CD4-positive, CD25-positive, alpha-beta regulatory T cell (primary cell): ENCODE data around the gene EIF3K. TPM values are rescaled to one million over a fixed set of nuclear protein-coding genes. Genes with fewer than 3 reads are reported as not detected.
A peak's percentile ranks its signal among the peaks of the same experiment; 100 is the strongest.
"Not testable (repeated sequence)": the region's sequence is repeated elsewhere in the genome, so short reads cannot be mapped to it uniquely, and the experiment has no call there.

Experiments
- ATAC-seq, 2 donors: fragments of 150-1000 bp; cut with Tn5 transposase; one replicate each; pipeline ENCODE4 v1.10.0; 2021; ENCODE audit warnings: low read depth in 2 of 2, moderate number of reproducible peaks in 2 of 2, moderate library complexity in 1 of 2
- DNase-seq, 3 donors: peaks; one replicate each; pipeline versions ENCODE4 v3.0.0 to v3.0.0-alpha.2; 2012 to 2022; ENCODE audit warnings: mixed read lengths in 1 of 3
- H3K27ac ChIP-seq: one replicate; pipeline ENCODE4 v1.7.0; 2013; ENCODE audit warnings: mild to moderate bottlenecking, low read length; ENCODE audit not compliant: insufficient read depth, poor library complexity, severe bottlenecking
- H3K27me3 ChIP-seq: one replicate; pipeline ENCODE4 v1.7.0; 2013; ENCODE audit warnings: low read length; ENCODE audit not compliant: control insufficient read depth, insufficient read depth
- H3K36me3 ChIP-seq: one replicate; pipeline ENCODE4 v1.7.0; 2013; ENCODE audit warnings: mild to moderate bottlenecking, low read length, moderate library complexity; ENCODE audit not compliant: control insufficient read depth, insufficient read depth
- H3K4me1 ChIP-seq: 2 replicates; pipeline ENCODE4 v1.7.0; 2013; ENCODE audit warnings: mild to moderate bottlenecking, low read length; ENCODE audit not compliant: insufficient read depth, control insufficient read depth, poor library complexity, severe bottlenecking
- H3K4me3 ChIP-seq: one replicate; pipeline ENCODE4 v1.7.0; 2013; ENCODE audit warnings: low read depth, mild to moderate bottlenecking, low read length, moderate library complexity
- H3K9me3 ChIP-seq, 2 experiments: 1 replicate in 1 of 2; 2 replicates in 1 of 2; pipeline ENCODE4 v1.7.0; 2013; ENCODE audit warnings: low read length in 2 of 2, mild to moderate bottlenecking in 1 of 2, moderate library complexity in 1 of 2; ENCODE audit not compliant: control insufficient read depth in 2 of 2
- H3K27ac Mint-ChIP-seq, 3 donors: one replicate each; pipeline ENCODE4 v1.8.0; 2020 to 2022; ENCODE audit warnings: mild to moderate bottlenecking in 3 of 3, mixed read lengths in 3 of 3, moderate library complexity in 2 of 3
- H3K27me3 Mint-ChIP-seq: one replicate; pipeline ENCODE4 v1.8.0; 2022; ENCODE audit warnings: mild to moderate bottlenecking, mixed read lengths
- H3K36me3 Mint-ChIP-seq: one replicate; pipeline ENCODE4 v1.8.0; 2020; ENCODE audit warnings: mixed read lengths
- H3K4me1 Mint-ChIP-seq, 4 donors: one replicate each; pipeline ENCODE4 v1.8.0; 2020 to 2022; ENCODE audit warnings: mixed read lengths in 4 of 4, mild to moderate bottlenecking in 1 of 4
- H3K4me3 Mint-ChIP-seq, 4 donors: one replicate each; pipeline ENCODE4 v1.8.0; 2020 to 2022; ENCODE audit warnings: mild to moderate bottlenecking in 4 of 4, mixed read lengths in 4 of 4, moderate library complexity in 3 of 4
- H3K9me3 Mint-ChIP-seq, 7 donors: one replicate each; pipeline ENCODE4 v1.8.0; 2020 to 2022; ENCODE audit warnings: mixed read lengths in 7 of 7, mild to moderate bottlenecking in 3 of 7, moderate library complexity in 2 of 7
- polyA plus RNA-seq, 4 donors: library from polyadenylated mRNA; unstranded; fragments of 300-500 nt; fragmentation: Illumina TruSeq; gene quantifications; one replicate each; pipeline ENCODE4 v1.2.3, GENCODE V29; 2021
- total RNA-seq: library from RNA; stranded (reverse); gene quantifications from one replicate; pipeline ENCODE4 v1.2.3, GENCODE V29; 2022

EIF3K gene
- total and polyA plus RNA-seq, 5 donors from 2014 or later, result 319 to 508 (median 474) TPM

DNA sequence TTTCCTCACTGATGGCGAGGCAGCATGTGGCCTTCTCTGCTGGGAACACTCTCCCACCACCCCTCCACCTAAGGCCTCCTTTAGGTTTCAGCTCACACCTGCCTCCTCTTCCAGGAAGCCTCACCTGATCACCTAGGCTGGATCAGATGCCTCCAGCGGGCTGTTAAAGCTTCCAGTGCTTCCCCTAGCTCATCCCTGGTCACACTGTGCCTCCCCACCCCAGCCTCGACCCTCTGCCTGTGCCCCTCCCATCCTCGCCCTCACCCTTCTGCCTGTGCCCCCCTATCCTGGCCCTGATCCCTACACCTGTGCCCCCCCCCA is 35.0 kb upstream of the EIF3K start:
- no peak overlapping the region for H3K4me3 ChIP-seq
- Mint-ChIP-seq H3K4me1 (peaks cover 0 to 14% (median 2%) of the 10 kb centered on the region in 4 donors), H3K36me3 (peaks cover 12% of the 10 kb centered on the region), H3K27ac (peak overlapping the region in 1 of 3 donors; percentile 1), H3K4me3 (no peak overlapping the region), H3K9me3 (no peaks in the 10 kb centered on the region), H3K27me3 (no peaks in the 10 kb centered on the region)
- peaks cover 22% of the 10 kb centered on the region for H3K36me3 ChIP-seq
- no peak for ATAC-seq
- no peak for DNase-seq
- H3K27ac ChIP-seq, result no peak overlapping the region
- H3K4me1 ChIP-seq, result peaks cover 8% of the 10 kb centered on the region
- no peaks in the 10 kb centered on the region for H3K27me3 ChIP-seq
- no peaks in the 10 kb centered on the region for H3K9me3 ChIP-seq

DNA sequence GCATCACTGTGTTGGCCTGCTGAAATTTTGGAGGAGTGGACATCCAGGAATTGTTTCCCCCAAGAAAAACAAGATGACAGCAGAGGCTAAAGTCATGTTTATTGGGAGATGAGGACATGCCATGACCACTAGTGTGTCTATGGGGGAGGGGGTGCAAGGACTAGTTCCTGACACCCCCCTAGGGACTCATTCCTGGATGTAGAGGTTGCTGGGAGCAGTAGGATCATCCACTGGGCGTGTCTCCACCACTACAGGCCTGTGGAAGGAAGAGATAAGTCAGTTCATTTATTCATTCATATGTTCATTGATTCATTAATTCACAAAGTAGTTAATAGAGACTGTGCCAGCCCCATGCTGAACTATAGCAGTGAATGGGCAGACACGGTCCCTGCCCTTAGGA is 31.4 kb upstream of the EIF3K start:
- ATAC-seq (no peak), DNase-seq (no peak)
- H3K4me3 ChIP-seq, result no peak overlapping the region
- no peaks in the 10 kb centered on the region for H3K9me3 ChIP-seq
- Mint-ChIP-seq H3K4me1 (peaks cover 0 to 5% (median 1%) of the 10 kb centered on the region in 4 donors), H3K9me3 (no peaks in the 10 kb centered on the region), H3K4me3 (no peak overlapping the region), H3K36me3 (peaks cover 18% of the 10 kb centered on the region), H3K27ac (peak overlapping the region in 2 of 3 donors; percentile 20 to 41), H3K27me3 (no peaks in the 10 kb centered on the region)
- no peaks in the 10 kb centered on the region for H3K4me1 ChIP-seq
- H3K27ac ChIP-seq, result no peak overlapping the region
- no peaks in the 10 kb centered on the region for H3K27me3 ChIP-seq
- peaks cover 41% of the 10 kb centered on the region for H3K36me3 ChIP-seq

DNA sequence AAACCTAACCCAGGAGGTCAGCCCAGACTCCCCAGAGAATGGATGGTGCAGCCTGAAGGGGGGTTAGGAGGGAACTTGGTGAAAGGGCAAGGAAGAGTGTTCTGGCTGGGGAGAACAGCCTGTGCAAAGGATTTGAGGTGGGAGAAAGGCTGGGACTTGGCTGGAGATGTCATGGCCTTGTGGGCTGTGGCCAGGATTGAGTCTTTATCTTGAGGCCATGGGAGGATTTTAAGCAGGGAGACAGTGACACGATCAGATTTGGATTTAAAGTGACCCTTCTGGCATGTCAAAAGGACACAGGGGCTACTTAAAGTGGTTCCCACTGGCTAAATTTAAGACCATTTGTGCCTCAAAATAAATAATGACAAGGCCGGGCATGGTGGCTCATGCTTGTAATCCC is 30.9 kb upstream of the EIF3K start:
- Mint-ChIP-seq H3K27ac (peak overlapping the region in 1 of 3 donors; percentile 41), H3K4me1 (peaks cover 0 to 5% (median 1%) of the 10 kb centered on the region in 4 donors), H3K27me3 (no peaks in the 10 kb centered on the region), H3K4me3 (no peak overlapping the region), H3K36me3 (peaks cover 18% of the 10 kb centered on the region), H3K9me3 (no peaks in the 10 kb centered on the region)
- Histone ChIP-seq H3K27me3 (no peaks in the 10 kb centered on the region), H3K4me3 (no peak overlapping the region), H3K9me3 (no peaks in the 10 kb centered on the region), H3K36me3 (peaks cover 44% of the 10 kb centered on the region), H3K4me1 (no peaks in the 10 kb centered on the region), H3K27ac (no peak overlapping the region)
- no peak for ATAC-seq
- no peak for DNase-seq

DNA sequence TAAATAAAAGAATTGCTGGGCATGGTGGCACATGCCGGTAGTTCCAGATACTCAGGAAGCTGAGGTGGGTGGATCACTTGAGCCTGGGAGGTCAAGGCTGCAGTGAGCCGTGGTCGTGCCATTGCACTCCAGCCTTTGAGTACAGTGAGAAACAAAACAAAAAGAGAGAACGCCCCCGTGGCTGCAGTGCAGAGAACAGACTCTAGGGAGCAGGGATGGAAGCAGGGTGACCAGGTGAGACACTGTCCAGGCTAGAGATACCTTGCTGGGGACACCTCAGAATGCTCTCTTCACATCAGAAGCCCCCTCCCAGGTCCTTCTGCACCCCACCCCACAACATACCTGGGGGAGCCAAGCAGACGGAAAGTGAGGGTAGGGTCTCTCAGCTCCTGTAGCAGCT is 26.0 kb upstream of the EIF3K start:
- no peaks in the 10 kb centered on the region for H3K27me3 Mint-ChIP-seq
- Histone ChIP-seq H3K27ac (no peak overlapping the region), H3K9me3 (no peaks in the 10 kb centered on the region), H3K4me3 (no peak overlapping the region), H3K4me1 (no peaks in the 10 kb centered on the region), H3K27me3 (no peaks in the 10 kb centered on the region), H3K36me3 (peaks cover 61% of the 10 kb centered on the region)
- no peak overlapping the region for H3K27ac Mint-ChIP-seq
- H3K4me3 Mint-ChIP-seq, result no peak overlapping the region
- H3K36me3 Mint-ChIP-seq, result peaks cover 26% of the 10 kb centered on the region
- no peaks in the 10 kb centered on the region for H3K9me3 Mint-ChIP-seq
- peaks cover 0 to 3% (median 1%) of the 10 kb centered on the region in 4 donors for H3K4me1 Mint-ChIP-seq
- DNase-seq (no peak), ATAC-seq (no peak)

DNA sequence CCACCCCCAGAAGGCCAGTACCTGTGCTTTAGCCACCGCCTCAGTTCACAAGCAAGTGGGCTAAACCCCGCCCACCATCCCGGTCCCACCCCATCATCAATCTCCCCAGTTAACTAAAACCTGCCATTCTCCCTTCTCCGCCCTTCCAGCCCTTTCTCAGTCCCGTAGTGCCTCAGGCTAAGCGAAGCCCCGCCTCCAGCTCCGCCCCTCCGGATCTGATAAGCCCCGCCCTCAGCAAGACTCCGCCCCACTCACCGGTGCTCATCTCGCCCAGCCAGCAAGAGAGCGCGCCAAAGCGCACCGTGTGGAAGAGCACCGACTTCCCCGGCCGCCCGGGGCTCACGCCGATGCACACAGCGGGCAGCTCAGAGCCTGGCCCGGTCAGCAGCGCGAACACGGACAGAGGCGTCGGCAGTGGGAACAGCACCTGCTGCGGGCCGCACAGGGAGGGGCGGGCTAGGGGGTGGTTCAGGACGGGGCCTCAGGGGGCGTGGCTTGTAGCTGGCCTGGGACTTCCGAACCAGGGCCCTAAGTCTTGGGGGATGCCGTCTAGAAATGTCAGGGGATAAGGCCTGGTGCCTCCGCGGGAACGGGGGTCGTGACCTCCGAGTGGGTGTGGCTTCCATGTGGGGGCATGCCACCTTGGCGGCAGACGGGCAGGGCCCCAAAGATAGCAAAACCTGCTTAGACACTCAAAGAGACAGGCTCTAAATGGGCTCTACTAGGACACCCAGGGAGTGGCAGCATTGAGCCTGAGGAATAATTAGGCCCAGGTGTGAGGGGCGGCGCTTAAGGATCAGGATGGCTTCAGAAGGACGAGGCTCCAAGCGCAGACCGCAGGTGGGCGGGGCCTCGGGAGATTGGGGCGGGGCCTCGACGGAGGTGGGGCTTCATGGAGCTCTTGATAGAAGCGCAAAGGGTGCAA is 22.7 kb upstream of the EIF3K start:
- no peak overlapping the region for H3K4me3 Mint-ChIP-seq
- peak in 1 of 3 donors; percentile 25 for DNase-seq
- peaks cover 57% of the 10 kb centered on the region for H3K36me3 ChIP-seq
- H3K9me3 Mint-ChIP-seq, result no peaks in the 10 kb centered on the region
- H3K27ac Mint-ChIP-seq, result no peak overlapping the region
- H3K27me3 ChIP-seq, result no peaks in the 10 kb centered on the region
- H3K36me3 Mint-ChIP-seq, result peaks cover 28% of the 10 kb centered on the region
- peaks cover 0 to 7% (median 1%) of the 10 kb centered on the region in 4 donors for H3K4me1 Mint-ChIP-seq
- no peaks in the 10 kb centered on the region for H3K4me1 ChIP-seq
- no peaks in the 10 kb centered on the region for H3K9me3 ChIP-seq
- no peak for ATAC-seq
- no peak overlapping the region for H3K27ac ChIP-seq
- H3K4me3 ChIP-seq, result no peak overlapping the region
- H3K27me3 Mint-ChIP-seq, result no peaks in the 10 kb centered on the region

DNA sequence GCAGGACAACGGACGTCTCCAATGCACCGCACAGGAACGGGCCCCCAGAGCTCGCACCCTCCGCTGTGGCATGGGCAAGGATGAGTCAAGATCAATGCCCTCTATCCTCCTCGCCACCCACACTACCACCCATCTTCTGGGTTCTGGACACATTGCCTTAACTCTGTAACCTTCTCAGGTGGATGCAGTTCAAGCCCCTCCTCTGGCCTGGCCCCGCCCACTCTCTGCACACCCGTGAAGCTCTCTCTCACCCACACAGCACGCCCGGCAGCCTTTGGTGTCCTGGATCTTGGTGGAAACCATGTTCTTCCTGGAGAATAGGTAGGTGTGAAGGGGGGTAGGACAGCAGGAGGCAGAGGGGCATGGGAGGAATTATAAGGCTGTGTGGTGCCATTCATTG is 21.9 kb upstream of the EIF3K start:
- ATAC-seq, result no peak
- peaks cover 0 to 9% (median 1%) of the 10 kb centered on the region in 4 donors for H3K4me1 Mint-ChIP-seq
- no peaks in the 10 kb centered on the region for H3K4me1 ChIP-seq
- H3K27ac ChIP-seq, result no peak overlapping the region
- H3K27ac Mint-ChIP-seq, result no peak overlapping the region
- DNase-seq, result no peak
- no peak overlapping the region for H3K4me3 Mint-ChIP-seq
- no peak overlapping the region for H3K4me3 ChIP-seq
- no peaks in the 10 kb centered on the region for H3K27me3 Mint-ChIP-seq
- H3K9me3 ChIP-seq, result no peaks in the 10 kb centered on the region
- H3K36me3 Mint-ChIP-seq, result peaks cover 28% of the 10 kb centered on the region
- no peaks in the 10 kb centered on the region for H3K27me3 ChIP-seq
- no peaks in the 10 kb centered on the region for H3K9me3 Mint-ChIP-seq
- H3K36me3 ChIP-seq, result peaks cover 53% of the 10 kb centered on the region

DNA sequence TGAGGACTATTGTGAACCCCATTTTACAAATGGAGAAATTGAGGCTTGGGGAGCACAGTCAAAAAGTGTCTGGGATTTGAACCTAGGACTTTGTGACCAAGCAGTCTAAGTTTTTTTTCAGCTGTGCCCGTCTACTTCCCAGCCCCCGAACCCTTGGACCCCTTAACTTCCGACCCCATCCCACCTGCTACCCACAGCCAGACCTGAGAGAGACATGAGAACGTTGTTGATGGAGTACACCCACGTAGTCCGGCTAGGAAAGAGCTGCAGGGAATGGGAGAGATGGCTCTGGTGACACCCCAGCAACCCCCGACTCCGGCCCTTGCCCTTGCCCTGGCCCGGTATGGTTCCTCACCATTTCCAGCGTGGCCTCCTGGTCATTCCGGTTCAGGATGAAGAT is 19.3 kb upstream of the EIF3K start:
- Mint-ChIP-seq H3K9me3 (no peaks in the 10 kb centered on the region), H3K4me3 (no peak overlapping the region), H3K4me1 (peaks cover 0 to 9% (median 1%) of the 10 kb centered on the region in 4 donors), H3K27ac (no peak overlapping the region), H3K27me3 (no peaks in the 10 kb centered on the region), H3K36me3 (peaks cover 23% of the 10 kb centered on the region)
- Histone ChIP-seq H3K27ac (no peak overlapping the region), H3K4me3 (no peak overlapping the region), H3K9me3 (no peaks in the 10 kb centered on the region), H3K4me1 (no peaks in the 10 kb centered on the region), H3K36me3 (peaks cover 37% of the 10 kb centered on the region), H3K27me3 (no peaks in the 10 kb centered on the region)
- no peak for DNase-seq
- no peak for ATAC-seq

DNA sequence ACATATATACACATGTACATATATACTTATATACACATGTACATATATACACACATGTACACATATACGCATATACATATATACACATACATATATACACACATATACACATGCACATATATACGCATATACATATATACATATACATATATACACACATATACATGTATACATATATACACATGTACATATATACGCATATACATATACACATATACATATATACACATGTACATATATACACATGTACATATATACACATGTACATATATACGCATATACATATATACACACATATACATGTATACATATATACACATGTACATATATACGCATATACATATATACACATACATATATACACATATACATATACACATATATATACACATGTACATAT is 16.1 kb upstream of the EIF3K start:
- H3K9me3 Mint-ChIP-seq, H3K27ac Mint-ChIP-seq, H3K4me3 Mint-ChIP-seq, H3K9me3 ChIP-seq, H3K4me1 Mint-ChIP-seq, H3K4me1 ChIP-seq, DNase-seq, H3K27me3 Mint-ChIP-seq, ATAC-seq, H3K27ac ChIP-seq, H3K4me3 ChIP-seq, H3K27me3 ChIP-seq: not testable (repeated sequence)
- peaks cover 40% of the 10 kb centered on the region for H3K36me3 ChIP-seq
- H3K36me3 Mint-ChIP-seq, result peaks cover 17% of the 10 kb centered on the region
